ENCODE measurements around the gene TMCO2.

Gene TMCO2

DNA sequence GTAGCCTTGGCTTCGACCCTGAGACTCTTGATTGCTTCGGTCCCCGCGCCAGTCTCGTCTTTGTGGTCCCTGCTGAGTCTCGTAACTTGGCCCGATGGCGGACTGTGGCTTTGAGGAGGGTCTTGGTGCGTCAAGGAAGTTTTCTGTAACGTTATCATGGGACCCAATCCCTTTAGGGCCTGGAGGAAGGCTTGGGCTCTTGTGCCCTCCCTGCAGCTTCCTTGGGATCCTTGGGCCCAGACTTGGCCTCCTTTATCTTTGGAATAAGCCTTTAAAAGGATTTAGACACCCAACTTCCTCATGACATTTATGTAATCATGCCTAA is 10.7 kb downstream of the TMCO2 start:
- no peak for DNase-seq

DNA sequence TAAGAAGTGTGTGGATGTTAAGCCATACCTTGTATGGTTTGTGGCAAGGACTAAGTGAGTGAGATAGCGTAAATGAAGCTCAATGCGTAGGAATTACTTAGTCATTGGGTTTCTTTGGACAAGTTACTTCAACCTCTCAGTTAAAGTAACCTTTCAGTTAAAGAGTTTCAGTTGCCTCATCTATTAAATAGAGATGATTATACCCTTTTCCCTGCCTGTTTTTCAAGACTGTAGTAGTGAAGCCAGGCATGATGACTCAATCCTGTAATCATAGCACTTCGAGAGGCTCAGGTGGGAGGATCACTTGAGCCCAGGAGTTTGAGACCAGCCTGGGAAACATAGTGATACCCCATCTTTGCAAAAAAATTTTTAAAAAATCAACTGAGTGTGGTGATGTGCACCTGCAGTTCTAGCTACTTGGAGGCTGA is 16.6 kb downstream of the TMCO2 start:
- DNase-seq = no peak

DNA sequence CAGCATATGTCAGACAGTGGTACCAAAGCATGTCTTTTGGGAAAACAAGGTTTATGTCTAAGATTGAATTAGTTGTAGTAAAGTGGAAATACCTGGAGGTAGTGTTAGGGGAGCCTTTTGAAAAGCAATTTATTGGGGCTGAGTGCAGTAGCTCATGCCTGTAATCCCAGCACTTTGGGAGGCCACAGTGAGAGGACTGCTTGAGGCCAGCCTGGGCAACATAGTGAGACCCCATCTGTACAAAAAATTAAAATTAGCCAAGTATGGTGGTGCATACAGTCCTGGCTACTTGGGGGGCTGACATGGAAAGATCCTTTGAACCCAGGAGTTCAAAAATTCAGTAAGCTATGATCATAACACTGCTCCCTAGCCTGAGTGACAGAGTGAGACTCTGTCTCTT is 17.6 kb downstream of the TMCO2 start:
- DNase-seq = no peak

DNA sequence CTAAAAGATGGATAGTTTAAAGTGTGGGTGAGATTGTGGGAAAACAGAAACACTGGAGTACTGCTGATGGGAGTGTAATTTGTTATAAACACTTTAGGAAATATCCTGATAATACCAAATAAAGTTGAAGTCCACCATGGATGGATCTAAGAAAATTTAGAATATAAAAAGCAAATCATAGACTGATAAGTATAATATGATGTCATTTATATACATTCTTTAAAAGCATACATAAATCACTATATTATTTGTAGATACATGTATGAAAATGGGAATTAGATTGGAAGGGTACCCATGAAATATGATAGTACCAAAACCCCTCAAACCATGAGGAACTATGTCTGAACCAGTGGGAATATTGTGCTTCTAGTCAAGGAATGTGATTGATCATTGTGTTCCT is 18.2 kb downstream of the TMCO2 start:
- DNase-seq = no peak

DNA sequence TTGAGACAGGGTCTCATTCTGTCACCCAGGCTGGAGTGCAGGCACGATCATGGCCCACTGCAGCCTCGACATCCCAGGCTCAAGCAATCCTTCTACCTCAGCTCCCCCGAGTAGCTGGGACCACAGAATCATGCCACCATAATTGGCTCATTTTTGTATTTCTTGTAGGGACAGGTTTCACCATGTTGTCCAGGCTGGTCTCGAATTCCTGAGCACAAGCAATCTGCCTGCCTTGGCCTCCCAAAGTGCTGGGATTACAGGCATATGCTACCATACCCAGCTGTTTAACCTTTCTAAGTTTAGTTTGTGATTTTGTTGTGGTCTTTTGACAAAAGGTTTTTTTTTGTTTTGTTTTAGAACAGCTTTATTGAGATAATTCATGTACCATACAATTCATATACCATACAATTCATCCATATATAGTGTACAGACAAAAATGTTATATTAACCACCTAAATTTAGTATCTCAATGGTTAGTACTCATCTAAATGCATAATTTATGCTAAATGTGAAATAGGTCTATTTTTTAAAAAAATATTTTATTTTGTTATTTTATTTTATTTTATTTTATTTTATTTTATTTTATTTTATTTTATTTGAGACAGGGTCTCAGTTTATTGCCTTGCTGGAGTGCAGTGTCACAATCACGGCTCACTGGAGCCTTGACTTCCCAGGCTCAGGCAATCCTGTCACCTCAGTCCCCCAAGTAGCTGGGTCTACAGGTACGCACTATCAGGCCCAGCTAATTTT is 19.2 kb downstream of the TMCO2 start:
- no peak for DNase-seq

DNA sequence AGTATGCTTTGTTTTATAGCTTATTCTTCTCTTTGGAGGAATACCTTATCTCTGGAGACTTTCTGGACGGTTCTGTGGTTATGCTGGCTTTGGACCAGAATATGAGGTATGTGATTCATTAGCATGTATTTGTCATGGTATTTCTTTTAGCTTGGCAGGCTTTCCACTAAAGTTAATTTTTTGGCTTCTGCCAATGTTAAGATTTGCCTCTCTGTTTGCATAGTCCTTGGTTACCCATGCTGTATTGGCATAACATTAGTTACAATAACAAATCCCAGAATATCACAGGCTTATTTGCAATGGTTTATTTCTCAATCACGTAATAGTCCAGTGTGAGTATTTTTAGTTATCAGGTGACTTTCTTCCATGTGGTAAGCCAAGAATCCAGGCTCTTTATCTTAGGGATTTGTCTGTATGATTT is 20.0 kb downstream of the TMCO2 start:
- no peak for DNase-seq

DNA sequence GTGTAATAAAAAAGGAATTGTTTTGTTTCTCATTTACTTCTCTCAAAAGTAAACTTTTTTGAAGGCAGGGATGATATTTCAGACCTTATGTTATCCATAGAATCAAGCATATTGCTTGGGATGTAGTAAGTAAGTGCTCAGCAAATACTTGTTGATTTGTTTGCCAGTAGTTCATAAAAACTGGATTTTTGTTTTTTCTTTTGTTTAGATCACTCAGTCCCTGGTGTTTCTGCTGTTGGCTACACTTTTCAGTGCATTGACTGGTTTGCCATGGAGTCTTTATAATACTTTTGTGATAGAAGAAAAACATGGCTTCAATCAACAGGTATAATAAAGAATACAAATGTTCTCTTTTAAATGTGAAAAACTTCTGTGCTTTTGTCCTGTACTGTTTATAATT is 20.5 kb downstream of the TMCO2 start:
- no peak for DNase-seq

DNA sequence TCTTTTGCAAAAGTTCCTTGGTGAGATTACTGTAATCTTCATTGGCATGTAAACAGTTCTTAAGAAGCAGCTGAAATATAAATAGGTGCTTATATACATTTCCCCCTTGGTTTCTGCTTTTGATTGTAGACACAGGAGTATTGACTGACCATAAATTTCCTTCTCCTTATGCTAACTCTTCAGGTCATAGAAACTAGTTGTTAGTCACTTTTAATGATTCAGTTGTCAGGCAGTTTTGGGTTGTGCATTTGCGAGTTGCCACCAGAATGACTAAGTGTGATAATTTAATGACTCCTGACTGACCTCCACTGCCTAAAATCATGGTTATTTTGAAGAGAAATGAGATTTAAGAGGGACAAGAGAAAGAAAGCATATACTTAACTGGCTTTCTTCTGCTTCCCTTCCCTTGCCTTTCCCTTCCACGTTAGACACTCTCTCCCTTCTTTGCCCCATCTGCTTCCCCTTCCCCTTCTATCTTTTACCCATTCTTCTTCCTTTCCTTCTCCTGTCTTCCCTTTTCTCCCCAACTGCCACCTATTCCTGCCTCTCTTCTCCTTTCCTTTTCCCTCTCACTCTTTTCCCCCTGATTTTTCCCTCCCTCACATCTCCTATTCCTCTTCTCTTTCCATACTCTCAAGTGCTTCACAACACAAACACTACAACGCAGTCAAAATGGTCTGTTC is 22.6 kb downstream of the TMCO2 start:
- DNase-seq = no peak

DNA sequence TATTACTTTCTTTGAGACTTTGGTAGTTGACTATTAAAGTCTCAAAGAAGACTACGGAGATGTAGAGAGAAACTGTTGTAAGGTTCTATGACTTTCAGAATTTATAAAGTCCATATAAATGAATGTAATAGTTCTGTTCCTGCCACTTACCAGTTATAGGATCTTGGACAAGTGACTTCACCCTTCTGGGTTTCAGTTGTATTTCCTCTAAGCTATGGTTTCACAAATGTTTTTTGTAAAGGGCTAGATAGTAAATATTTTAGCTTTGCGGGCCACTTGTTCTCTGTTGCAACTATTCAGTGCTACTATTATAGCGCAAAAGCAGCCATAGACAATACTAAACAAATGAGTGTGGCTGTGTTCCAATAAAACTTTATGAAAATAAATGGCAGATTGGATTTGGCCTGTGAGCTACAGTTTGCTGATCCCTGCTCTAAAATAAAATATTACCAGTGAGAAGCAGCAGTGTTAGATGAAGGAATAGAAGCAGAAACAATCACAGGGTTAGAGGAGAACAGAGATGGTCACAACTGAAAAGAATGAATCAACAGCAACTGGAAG is 25.0 kb downstream of the TMCO2 start:
- DNase-seq = no peak

DNA sequence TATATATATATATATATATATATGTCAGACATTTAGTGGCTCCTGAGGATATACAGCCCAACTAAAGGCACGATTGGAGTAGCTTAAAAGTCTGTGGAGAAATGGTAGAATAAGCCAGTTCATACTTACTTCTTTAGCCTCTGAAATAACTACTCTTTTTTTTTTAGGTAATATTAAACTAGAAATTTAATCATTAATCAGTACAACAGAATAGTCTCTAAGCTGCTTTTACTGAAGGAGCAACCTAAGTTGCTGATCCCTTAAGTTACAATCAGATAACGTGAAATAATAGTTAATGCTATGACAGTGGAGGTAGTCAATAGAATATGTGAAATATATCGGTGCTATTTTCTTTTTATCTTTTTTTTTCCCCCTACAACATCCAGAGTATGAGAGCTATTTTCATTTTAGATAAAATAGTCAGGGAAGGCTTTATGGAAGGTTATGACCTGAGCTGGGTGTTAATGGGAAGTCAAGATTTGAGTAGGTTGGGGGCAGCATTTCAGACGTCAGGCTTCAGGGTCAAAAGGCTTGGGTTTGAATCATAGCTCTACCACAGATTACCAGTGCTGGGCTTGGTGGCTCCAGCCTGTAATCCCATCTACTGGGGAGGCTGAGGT is 25.9 kb downstream of the TMCO2 start:
- no peak for DNase-seq

DNA sequence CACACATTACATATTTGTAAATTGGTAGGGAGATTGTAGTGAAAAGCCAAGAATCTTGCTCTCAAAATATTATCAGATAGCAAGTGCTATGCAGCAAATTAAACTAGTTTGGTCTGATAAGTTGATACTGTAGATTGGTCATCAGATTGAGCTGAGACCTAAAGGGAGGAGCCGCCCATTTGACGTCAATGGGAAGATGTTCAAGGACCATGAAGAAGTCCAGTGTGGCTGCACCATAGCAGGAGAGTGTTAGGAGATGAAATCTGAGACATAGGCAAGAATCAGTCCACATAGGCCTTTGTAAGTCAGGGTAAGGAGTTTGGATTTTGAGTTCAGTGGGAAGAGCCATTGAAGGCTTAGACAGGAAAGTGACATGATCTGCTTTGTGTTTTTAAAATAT is 26.6 kb downstream of the TMCO2 start:
- DNase-seq = no peak

DNA sequence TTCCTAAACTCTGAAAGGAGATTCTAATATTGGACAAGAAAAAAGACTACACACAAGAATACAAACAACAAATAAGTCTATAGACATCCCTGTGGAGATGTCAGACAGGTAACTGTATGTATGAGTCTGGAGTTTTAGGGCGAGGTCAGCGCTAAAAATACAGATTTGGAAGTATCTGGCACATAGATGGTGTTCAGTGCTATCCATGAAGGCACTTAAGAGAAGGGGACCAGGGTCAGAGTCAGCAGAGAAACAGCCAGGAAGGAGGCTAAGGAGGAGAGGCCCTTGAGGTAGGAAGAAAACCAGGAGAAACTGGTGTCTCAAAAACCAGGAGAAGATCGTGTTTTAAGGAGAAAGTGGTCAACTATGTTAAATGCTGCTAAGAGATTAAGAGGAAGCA is 28.4 kb downstream of the TMCO2 start:
- DNase-seq = no peak

DNA sequence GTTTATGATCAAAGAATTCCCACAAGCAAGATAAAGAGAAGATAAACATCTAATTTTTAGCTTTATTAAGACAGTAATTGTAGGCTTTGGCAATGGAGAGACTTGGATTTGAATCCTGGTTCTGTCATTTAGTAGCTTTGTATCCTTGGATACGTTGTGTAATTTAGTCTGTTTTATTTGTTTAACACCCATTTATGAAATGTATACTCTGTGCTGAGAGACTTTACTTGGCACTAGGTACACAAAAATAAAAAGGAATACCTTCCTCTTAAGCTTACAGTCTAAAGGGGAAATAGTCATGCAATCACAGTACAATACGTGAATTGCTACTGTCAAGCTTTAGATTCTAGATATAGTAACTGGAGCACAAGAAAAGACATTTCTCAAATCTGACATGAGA is 34.1 kb downstream of the TMCO2 start:
- DNase-seq = no peak

DNA sequence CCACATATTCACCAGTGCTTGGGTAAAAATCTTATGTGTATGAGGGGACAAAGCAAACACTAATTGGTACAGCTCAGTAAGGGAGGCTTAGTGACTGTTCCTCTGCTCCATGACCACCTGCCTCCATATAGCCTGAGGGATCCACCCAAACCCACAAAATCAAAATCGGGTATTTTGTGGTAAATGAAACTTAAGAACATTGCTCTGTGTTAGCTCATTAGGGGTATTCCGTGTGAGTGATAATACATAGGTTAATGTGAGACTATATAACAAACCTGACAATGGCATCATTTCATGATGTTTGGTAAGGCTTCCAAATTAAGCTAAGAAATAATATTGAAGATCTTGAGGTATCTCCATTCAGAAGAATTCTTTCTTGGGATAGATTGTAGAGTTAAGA is 43.6 kb downstream of the TMCO2 start:
- DNase-seq = no peak

DNA sequence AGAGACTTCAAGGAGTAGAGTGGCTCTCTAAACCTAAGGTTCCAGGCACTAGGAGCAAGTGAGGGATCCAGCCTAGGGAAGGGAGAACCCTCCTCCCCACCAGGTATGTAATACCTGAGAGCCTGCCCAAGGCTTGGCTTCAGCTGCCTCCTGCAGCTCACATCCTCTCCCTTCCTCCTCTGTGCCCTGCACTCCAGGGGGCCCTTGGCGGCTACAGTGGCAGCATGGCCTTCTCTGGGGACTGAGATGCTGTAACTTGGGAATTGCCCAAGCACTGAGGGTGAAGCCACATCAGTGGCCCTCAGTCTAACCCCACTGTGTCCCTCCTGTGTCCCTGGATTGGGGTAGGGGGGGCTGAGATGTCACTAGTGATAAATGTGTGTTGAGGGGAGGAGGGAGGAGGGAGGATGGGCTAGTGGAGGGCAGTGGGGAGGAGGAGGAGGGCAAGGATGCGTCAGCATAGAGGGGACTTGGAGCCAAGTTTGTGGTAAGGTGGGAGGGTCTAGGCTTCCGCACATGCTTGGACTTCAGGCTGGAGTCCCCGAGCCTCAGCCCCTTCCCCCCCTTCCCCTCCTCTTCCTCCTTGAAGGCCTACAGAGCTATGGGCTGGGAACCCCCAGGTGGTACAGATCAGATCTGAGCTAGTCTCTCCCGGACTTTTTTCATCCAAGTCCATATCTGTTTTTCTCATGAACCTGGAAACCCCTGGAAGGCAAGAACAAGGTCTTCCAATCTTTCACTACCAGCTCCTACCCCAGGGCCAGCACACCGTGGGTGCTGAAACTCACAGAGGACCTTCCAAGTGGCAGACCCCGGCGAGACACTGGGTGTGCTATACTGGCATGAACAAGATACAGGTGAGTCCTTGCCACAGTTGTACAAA is 51.9 kb downstream of the TMCO2 start:
- no peak for DNase-seq

DNA sequence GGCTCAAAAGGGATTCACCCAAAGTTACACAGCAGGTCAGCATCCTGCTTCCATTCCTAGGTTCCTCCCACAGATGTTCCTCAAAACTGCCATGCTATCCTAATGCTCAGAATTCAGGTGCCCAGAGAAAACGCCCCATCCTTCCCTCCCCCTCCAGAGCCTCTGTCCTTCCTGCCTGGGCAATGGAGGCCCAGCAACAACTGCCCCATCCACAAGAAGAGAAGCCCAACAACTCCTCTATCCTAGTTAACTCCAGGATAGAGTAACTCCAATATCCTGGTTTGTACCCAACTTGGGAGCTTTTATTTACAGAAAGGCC is 52.5 kb downstream of the TMCO2 start:
- DNase-seq = no peak

DNA sequence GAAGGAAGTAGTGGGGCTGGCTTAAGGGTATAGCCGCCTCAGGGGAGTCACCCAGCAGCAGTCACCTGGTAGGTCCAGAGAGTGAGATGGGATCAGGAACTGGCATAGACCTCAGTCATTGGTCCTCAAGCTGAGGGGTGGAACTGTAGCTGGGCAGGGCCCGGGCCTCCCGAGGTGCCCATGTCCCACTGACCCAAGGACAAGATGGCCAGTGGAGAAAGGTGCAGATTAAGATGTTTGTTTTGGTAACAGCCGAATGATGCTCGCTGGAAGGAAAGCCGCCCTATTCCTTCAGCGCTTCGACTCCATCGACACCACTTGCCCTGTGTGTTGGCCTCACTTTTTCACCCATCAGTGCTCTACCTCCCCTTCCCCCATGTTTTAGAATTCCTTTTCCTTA is 52.9 kb downstream of the TMCO2 start:
- no peak for DNase-seq

DNA sequence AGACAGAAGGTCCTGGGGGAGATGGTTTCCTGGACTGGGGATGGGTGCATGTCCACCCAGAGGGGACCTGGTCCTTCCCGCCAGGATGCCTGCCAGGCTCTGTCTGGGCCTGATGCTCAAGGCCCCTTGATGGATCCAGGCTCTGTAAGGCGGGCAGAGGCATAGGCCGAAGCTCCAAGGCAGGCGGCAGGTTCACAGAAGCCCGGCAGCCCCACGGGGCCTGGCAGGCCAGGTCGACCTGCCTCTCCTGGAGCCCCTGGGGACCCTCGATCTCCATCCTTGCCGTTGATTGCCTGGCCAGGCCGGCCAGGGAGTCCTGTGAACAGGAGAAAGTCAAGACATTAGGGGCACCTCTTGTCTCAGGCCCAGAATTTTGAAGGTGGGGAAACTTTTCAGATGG is 53.3 kb downstream of the TMCO2 start:
- no peak for DNase-seq
